ENCODE measurements around the gene ACAP2.

Gene ACAP2

GRCh38 chr3:195285372-195285771 lies 157.4 kb downstream of the ACAP2 start:
- DNase-seq (ENCODE audit: low read depth), result no peak

- DNase-seq (ENCODE audit: low read depth), result no peak
Observed at GRCh38 chr3:195284842-195285241, 158.0 kb downstream of the ACAP2 start.

GRCh38 chr3:195282961-195283360 lies 159.9 kb downstream of the ACAP2 start:
- DNase-seq (ENCODE audit: low read depth), result no peak

- DNase-seq (ENCODE audit: low read depth), result no peak
Observed at GRCh38 chr3:195274259-195274966, 168.4 kb downstream of the ACAP2 start.

- peak; percentile 74 for DNase-seq (ENCODE audit: low read depth)
Observed at GRCh38 chr3:195271410-195272243, 171.2 kb downstream of the ACAP2 start.

GRCh38 chr3:195270817-195271409 lies 171.9 kb downstream of the ACAP2 start, which contains the start of gene XXYLT1:
XXYLT1 (minus strand) TSS chr3:195271159; CDS start chr3:195271058, 101 bp downstream.
- DNase-seq (ENCODE audit: low read depth), result peak; percentile 79

GRCh38 chr3:195270079-195270816 lies 172.6 kb downstream of the ACAP2 start:
- DNase-seq (ENCODE audit: low read depth), result peak; percentile 18

- no peak for DNase-seq (ENCODE audit: low read depth)
Observed at GRCh38 chr3:195269375-195270078, 173.3 kb downstream of the ACAP2 start.

- no peak for DNase-seq (ENCODE audit: low read depth)
Observed at GRCh38 chr3:195268576-195269309, 174.1 kb downstream of the ACAP2 start.

- DNase-seq (ENCODE audit: low read depth), result no peak
Observed at GRCh38 chr3:195267096-195267495, 175.7 kb downstream of the ACAP2 start.

GRCh38 chr3:195266428-195266827 lies 176.4 kb downstream of the ACAP2 start:
- DNase-seq (ENCODE audit: low read depth), result no peak

GRCh38 chr3:195265363-195265976 lies 177.3 kb downstream of the ACAP2 start:
- DNase-seq (ENCODE audit: low read depth), result no peak

- DNase-seq (ENCODE audit: low read depth), result no peak
Observed at GRCh38 chr3:195263925-195264600, 178.8 kb downstream of the ACAP2 start.

GRCh38 chr3:195263193-195263924 lies 179.5 kb downstream of the ACAP2 start:
- DNase-seq (ENCODE audit: low read depth), result no peak

GRCh38 chr3:195261925-195262324 lies 180.9 kb downstream of the ACAP2 start:
- no peak for DNase-seq (ENCODE audit: low read depth)

GRCh38 chr3:195260280-195260905 lies 182.4 kb downstream of the ACAP2 start:
- DNase-seq (ENCODE audit: low read depth), result no peak

- DNase-seq (ENCODE audit: low read depth), result peak; percentile 79
Observed at GRCh38 chr3:195259475-195260279, 183.1 kb downstream of the ACAP2 start.

- no peak for DNase-seq (ENCODE audit: low read depth)
Observed at GRCh38 chr3:195259154-195259474, 183.7 kb downstream of the ACAP2 start.
